GM23248 (cell line): ENCODE measurements around the gene PDE4B.

Experiments used
- EZH2 ChIP-seq: fragments of 200-600 bp; sonication (generic); IDR thresholded peaks from 2 replicates; pipeline ENCODE4 v1.6.1; 2018; ENCODE audit warnings: antibody characterized with exemption, mild to moderate bottlenecking; ENCODE audit not compliant: insufficient read depth, poor library complexity, severe bottlenecking
- EZH2phosphoT487 ChIP-seq: fragments of 200-600 bp; sonication (generic); IDR thresholded peaks from 2 replicates; pipeline ENCODE4 v1.6.1; 2018; ENCODE audit warnings: antibody characterized with exemption, moderate library complexity, mild to moderate bottlenecking, low read depth; ENCODE audit not compliant: insufficient read depth

GRCh38 chr1:66286307-66286706 lies 493.6 kb downstream of the PDE4B start:
- TF ChIP-seq EZH2: no peak
- no peak for TF ChIP-seq EZH2phosphoT487
